ENCODE measurements around the gene DNER.

Gene DNER

DNA sequence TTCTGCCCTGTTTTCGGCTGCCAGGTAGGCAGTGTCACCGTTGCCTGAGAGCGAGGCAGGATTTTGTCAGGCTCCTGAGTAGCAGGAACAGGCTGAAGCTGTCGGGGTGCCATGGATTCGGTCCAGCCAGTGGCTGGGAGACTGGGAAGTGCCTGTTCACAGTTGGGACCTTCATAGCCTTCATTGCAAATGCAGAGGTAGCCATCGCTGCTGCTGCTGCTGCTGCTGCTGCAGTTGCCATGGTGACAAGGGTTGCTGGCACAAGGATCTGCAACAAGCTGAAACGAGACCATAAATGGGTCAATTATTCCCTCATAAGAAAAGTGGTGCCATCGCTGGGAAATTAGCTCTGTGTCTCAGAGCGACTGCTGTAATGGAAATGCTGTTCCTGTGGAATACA, 122.7 kb downstream of the DNER start:
- no peaks in the 10 kb centered on the region for H3K4me1 ChIP-seq (ENCODE audit: insufficient read depth, low read length, severe bottlenecking)
- no peak overlapping the region for H3K9ac ChIP-seq (ENCODE audit: low read length)
- H3K36me3 ChIP-seq (ENCODE audit: insufficient read depth, low read length) = no peaks in the 10 kb centered on the region
- no peak overlapping the region for H2AFZ ChIP-seq (ENCODE audit: low read length)
- H3K27ac ChIP-seq (ENCODE audit: low read depth, low read length, poor library complexity, severe bottlenecking) = no peak overlapping the region
- H3K79me2 ChIP-seq (ENCODE audit: insufficient read depth, low read length) = no peaks in the 10 kb centered on the region
- H3K4me2 ChIP-seq (ENCODE audit: low read length) = no peak overlapping the region
- TF ChIP-seq EZH2 (IDR thresholded peaks at IDR 0.05; ENCODE audit: borderline replicate concordance, low read length) = no peak
- TF ChIP-seq, protein P1, sequence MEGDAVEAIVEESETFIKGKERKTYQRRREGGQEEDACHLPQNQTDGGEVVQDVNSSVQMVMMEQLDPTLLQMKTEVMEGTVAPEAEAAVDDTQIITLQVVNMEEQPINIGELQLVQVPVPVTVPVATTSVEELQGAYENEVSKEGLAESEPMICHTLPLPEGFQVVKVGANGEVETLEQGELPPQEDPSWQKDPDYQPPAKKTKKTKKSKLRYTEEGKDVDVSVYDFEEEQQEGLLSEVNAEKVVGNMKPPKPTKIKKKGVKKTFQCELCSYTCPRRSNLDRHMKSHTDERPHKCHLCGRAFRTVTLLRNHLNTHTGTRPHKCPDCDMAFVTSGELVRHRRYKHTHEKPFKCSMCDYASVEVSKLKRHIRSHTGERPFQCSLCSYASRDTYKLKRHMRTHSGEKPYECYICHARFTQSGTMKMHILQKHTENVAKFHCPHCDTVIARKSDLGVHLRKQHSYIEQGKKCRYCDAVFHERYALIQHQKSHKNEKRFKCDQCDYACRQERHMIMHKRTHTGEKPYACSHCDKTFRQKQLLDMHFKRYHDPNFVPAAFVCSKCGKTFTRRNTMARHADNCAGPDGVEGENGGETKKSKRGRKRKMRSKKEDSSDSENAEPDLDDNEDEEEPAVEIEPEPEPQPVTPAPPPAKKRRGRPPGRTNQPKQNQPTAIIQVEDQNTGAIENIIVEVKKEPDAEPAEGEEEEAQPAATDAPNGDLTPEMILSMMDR (IDR thresholded peaks at IDR 0.05; ENCODE audit: low read length) = no peak
- H3K27me3 ChIP-seq (ENCODE audit: insufficient read depth, low read length) = no peaks in the 10 kb centered on the region
- no peaks in the 10 kb centered on the region for H3F3A ChIP-seq (ENCODE audit: insufficient read depth, low read length)
- H3K9me2 ChIP-seq (ENCODE audit: low read depth, low read length) = no peaks in the 10 kb centered on the region
- H3K9me3 ChIP-seq (ENCODE audit: low read length) = no peaks in the 10 kb centered on the region
- no peaks in the 10 kb centered on the region for H4K20me1 ChIP-seq (ENCODE audit: insufficient read depth, low read length)
- H3K4me3 ChIP-seq (ENCODE audit: low read depth, low read length, poor library complexity, severe bottlenecking) = no peak overlapping the region

DNA sequence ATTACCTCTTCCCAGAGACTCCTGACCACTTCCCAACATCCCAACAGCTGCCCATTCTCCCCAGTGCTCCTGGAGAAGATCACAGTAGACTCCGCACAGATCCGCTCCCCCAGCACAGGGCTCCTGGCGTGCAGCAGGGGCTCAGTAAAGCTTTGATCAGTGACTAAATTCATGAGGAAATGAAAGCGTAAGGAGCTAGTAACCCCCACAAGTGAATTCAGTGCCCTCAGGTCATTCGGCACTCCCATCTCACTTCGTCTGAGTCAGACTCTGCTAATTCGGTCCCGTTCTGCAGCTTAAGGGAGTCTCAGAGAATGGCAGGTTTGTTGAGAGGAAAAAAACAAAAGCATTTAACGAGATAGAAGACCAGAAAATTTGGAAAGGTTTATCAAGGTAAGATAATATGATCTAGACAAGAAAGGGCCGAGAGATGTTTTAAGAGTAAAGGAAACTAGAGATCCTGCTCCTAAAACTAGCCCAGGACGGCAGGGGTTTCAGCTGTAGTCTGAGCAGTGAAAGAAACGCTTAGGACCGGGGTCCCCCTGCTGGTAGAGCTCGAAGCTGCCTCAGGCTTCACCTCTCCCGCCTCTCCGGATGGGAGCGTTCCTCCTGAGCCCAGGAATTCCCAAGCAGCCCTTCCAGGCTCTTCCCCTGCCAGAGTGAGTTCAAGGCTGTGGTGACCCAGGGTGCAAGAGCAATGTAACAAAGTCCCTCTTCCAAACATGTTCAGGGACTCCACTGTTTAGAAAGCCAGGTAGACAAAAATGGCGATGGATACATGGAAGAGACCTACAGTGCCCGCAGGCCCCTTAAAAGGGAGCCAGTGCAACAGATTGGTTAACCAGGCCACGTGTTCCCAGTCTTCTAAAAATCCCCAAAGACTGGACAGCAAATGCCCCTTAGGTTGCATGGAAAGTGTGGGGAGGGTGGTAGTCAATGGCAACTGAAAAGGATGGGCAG, 127.3 kb downstream of the DNER start:
- H3K4me3 ChIP-seq (ENCODE audit: low read depth, low read length, poor library complexity, severe bottlenecking) = no peak overlapping the region
- H3K9me3 ChIP-seq (ENCODE audit: low read length) = no peaks in the 10 kb centered on the region
- no peaks in the 10 kb centered on the region for H3K36me3 ChIP-seq (ENCODE audit: insufficient read depth, low read length)
- H3K9me2 ChIP-seq (ENCODE audit: low read depth, low read length) = no peaks in the 10 kb centered on the region
- H3K27ac ChIP-seq (ENCODE audit: low read depth, low read length, poor library complexity, severe bottlenecking) = no peak overlapping the region
- no peak overlapping the region for H2AFZ ChIP-seq (ENCODE audit: low read length)
- no peaks in the 10 kb centered on the region for H3F3A ChIP-seq (ENCODE audit: insufficient read depth, low read length)
- no peak for TF ChIP-seq EZH2 (IDR thresholded peaks at IDR 0.05; ENCODE audit: borderline replicate concordance, low read length)
- TF ChIP-seq, protein P1 (IDR thresholded peaks at IDR 0.05; ENCODE audit: low read length) = peak; percentile 76
- H4K20me1 ChIP-seq (ENCODE audit: insufficient read depth, low read length) = no peaks in the 10 kb centered on the region
- no peak overlapping the region for H3K9ac ChIP-seq (ENCODE audit: low read length)
- H3K27me3 ChIP-seq (ENCODE audit: insufficient read depth, low read length) = no peaks in the 10 kb centered on the region
- H3K4me2 ChIP-seq (ENCODE audit: low read length) = no peak overlapping the region
- H3K79me2 ChIP-seq (ENCODE audit: insufficient read depth, low read length) = no peaks in the 10 kb centered on the region
- H3K4me1 ChIP-seq (ENCODE audit: insufficient read depth, low read length, severe bottlenecking) = no peaks in the 10 kb centered on the region

DNA sequence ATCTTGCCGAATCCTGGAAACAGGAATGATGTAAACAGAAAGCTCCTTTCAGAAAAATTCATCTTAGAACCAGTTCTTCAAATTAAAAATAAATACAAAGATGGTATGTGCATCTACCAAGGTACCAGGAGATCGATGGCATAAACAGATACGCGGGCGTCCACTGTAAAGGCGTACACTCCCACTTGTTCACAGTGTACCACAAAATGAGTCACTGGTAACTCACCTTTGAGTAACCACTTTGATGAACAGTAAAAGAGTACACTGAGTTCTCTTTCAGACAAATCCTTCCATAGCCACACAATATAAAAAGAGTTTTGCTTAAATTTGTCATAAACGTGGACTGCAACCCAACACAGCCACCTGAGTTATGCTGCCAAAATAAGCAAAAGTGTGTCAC, 128.3 kb downstream of the DNER start:
- no peaks in the 10 kb centered on the region for H3K27me3 ChIP-seq (ENCODE audit: insufficient read depth, low read length)
- H4K20me1 ChIP-seq (ENCODE audit: insufficient read depth, low read length) = no peaks in the 10 kb centered on the region
- H3F3A ChIP-seq (ENCODE audit: insufficient read depth, low read length) = no peaks in the 10 kb centered on the region
- H3K79me2 ChIP-seq (ENCODE audit: insufficient read depth, low read length) = no peaks in the 10 kb centered on the region
- H3K9me2 ChIP-seq (ENCODE audit: low read depth, low read length) = no peaks in the 10 kb centered on the region
- no peak overlapping the region for H3K4me3 ChIP-seq (ENCODE audit: low read depth, low read length, poor library complexity, severe bottlenecking)
- H3K9ac ChIP-seq (ENCODE audit: low read length) = no peak overlapping the region
- no peak overlapping the region for H3K4me2 ChIP-seq (ENCODE audit: low read length)
- H3K27ac ChIP-seq (ENCODE audit: low read depth, low read length, poor library complexity, severe bottlenecking) = no peak overlapping the region
- no peaks in the 10 kb centered on the region for H3K4me1 ChIP-seq (ENCODE audit: insufficient read depth, low read length, severe bottlenecking)
- no peak overlapping the region for H2AFZ ChIP-seq (ENCODE audit: low read length)
- no peak for TF ChIP-seq EZH2 (IDR thresholded peaks at IDR 0.05; ENCODE audit: borderline replicate concordance, low read length)
- TF ChIP-seq, protein P1 (IDR thresholded peaks at IDR 0.05; ENCODE audit: low read length) = no peak
- no peaks in the 10 kb centered on the region for H3K36me3 ChIP-seq (ENCODE audit: insufficient read depth, low read length)
- H3K9me3 ChIP-seq (ENCODE audit: low read length) = no peaks in the 10 kb centered on the region
